GM12878 (cell line): Measurements from ENCODE around the gene PCDHA3.

Experiments used
- BCLAF1 ChIP-seq: fragments of 450-650 bp; IDR thresholded peaks from 2 replicates; pipeline ENCODE4 v1.6.1; 2017; ENCODE audit warnings: antibody characterized with exemption, mild to moderate bottlenecking, moderate library complexity
- BHLHE40 ChIP-seq, 2 experiments: fragments of 450-650 bp in 1 of 2; IDR thresholded peaks; 2 replicates each; pipeline ENCODE4 v1.6.1; 2011 to 2017; ENCODE audit warnings: low read depth in 2 of 2, borderline replicate concordance in 1 of 2, improper control_type of control experiment in 1 of 2, low read length in 1 of 2, mild to moderate bottlenecking in 1 of 2
- CTCF ChIP-seq, 3 experiments: IDR thresholded peaks in 2 of 3; conservative IDR thresholded peaks in 1 of 3; 2 replicates each; pipeline ENCODE4 v1.5.1; 2011; ENCODE audit warnings: low read depth in 3 of 3, low read length in 3 of 3, mild to moderate bottlenecking in 3 of 3, control low read depth in 2 of 3, moderate library complexity in 2 of 3, inconsistent platforms in 1 of 3, mixed read lengths in 1 of 3; ENCODE audit not compliant: control insufficient read depth in 2 of 3, insufficient read depth in 1 of 3; ENCODE audit errors: extremely low read depth in 1 of 3
- ESRRA ChIP-seq: IDR thresholded peaks from 2 replicates; pipeline ENCODE4 v1.6.1; 2012; ENCODE audit warnings: mild to moderate bottlenecking, low read length, improper control_type of control experiment
- FOS ChIP-seq: IDR thresholded peaks from 3 replicates; pipeline ENCODE4 v1.6.1; 2011; ENCODE audit warnings: borderline replicate concordance; ENCODE audit not compliant: insufficient read length; ENCODE audit errors: extremely low read depth
- FOXK2 ChIP-seq: fragments of 450-650 bp; IDR thresholded peaks from 2 replicates; pipeline ENCODE4 v1.6.1; 2017; ENCODE audit warnings: mild to moderate bottlenecking, moderate library complexity
- NKRF ChIP-seq: fragments of 450-650 bp; conservative IDR thresholded peaks from 2 replicates; pipeline ENCODE4 v1.6.1; 2017; ENCODE audit warnings: mild to moderate bottlenecking, moderate library complexity
- TCF12 ChIP-seq: IDR thresholded peaks from 2 replicates; pipeline ENCODE4 v1.6.1; 2011; ENCODE audit warnings: low read depth, mild to moderate bottlenecking, low read length
- USF2 ChIP-seq: IDR thresholded peaks from 2 replicates; pipeline ENCODE4 v1.6.1; 2011; ENCODE audit warnings: low read depth, low read length, improper control_type of control experiment, borderline replicate concordance

GRCh38 chr5:140802781-140803271 is 2.0 kb downstream of the PCDHA3 start:
- TF ChIP-seq CTCF (IDR thresholded peaks at IDR 0.05 in 2 of 3, conservative IDR thresholded peaks at IDR 0.05 in 1 of 3; ENCODE audit: control insufficient read depth in 2 of 3, extremely low read depth in 1 of 3, insufficient read depth in 1 of 3, low read depth in 3 of 3, low read length in 3 of 3) (no peak), TCF12 (no peak), BHLHE40 (IDR thresholded peaks at IDR 0.05; ENCODE audit: borderline replicate concordance in 1 of 2, low read depth in 2 of 2, low read length in 1 of 2) (no peak), BCLAF1 (no peak), ESRRA (no peak), USF2 (no peak), FOS (no peak), NKRF (no peak), FOXK2 (no peak)
